ENCODE data around the gene DOLK.

DNA sequence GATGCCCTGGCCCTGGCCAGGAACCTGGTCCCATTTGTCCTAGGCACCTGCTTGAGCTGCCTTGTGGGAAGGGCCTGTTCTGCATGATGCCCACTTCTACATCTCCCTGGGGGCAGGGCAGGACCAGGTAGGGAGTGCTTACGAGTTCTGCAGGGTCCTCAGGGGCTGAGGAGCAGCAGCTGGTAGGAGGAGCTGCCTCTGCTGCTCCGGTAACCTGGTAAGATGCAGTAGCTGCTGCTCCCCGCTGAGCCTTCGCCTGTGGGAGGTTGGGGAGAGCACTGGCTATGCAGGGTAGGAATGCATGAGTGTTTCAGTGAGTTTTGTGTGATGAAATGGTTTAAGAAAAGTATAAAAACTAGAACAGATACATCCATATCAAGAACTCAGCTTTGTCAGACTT is 51.8 kb downstream of the DOLK start:
- TF ChIP-seq, protein P1, sequence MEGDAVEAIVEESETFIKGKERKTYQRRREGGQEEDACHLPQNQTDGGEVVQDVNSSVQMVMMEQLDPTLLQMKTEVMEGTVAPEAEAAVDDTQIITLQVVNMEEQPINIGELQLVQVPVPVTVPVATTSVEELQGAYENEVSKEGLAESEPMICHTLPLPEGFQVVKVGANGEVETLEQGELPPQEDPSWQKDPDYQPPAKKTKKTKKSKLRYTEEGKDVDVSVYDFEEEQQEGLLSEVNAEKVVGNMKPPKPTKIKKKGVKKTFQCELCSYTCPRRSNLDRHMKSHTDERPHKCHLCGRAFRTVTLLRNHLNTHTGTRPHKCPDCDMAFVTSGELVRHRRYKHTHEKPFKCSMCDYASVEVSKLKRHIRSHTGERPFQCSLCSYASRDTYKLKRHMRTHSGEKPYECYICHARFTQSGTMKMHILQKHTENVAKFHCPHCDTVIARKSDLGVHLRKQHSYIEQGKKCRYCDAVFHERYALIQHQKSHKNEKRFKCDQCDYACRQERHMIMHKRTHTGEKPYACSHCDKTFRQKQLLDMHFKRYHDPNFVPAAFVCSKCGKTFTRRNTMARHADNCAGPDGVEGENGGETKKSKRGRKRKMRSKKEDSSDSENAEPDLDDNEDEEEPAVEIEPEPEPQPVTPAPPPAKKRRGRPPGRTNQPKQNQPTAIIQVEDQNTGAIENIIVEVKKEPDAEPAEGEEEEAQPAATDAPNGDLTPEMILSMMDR (IDR thresholded peaks at IDR 0.05; ENCODE audit: poor library complexity), result no peak
- no peak for TF ChIP-seq EZH2phosphoT487 (IDR thresholded peaks at IDR 0.05; ENCODE audit: low read depth, severe bottlenecking, unreplicated experiment)
- TF ChIP-seq EZH2 (IDR thresholded peaks at IDR 0.05; ENCODE audit: borderline replicate concordance), result no peak
